Natural killer cell (primary cell): ENCODE measurements around the gene PDE10A. TPM values are rescaled to one million over a fixed set of nuclear protein-coding genes. Genes with fewer than 3 reads are reported as not detected.

Source experiments
- ATAC-seq, 3 donors: fragments of 150-1000 bp in 2 of 3; fragments of 200-7000 bp in 1 of 3; cut with Tn5 transposase; 1 replicate in 1 of 3; 2 replicates in 2 of 3; pipeline ENCODE4 v1.10.0; 2021; ENCODE audit warnings: mild to moderate bottlenecking in 2 of 3, moderate library complexity in 2 of 3
- DNase-seq, 2 donors: peaks; one replicate each; pipeline versions ENCODE4 v3.0.0 to v3.0.0-alpha.2; 2013 to 2021; ENCODE audit warnings: mixed read lengths in 1 of 2
- H3K27ac ChIP-seq: one replicate; pipeline ENCODE4 v1.5.1; 2013; ENCODE audit warnings: mild to moderate bottlenecking, low read length
- H3K27me3 ChIP-seq: one replicate; pipeline ENCODE4 v1.6.1; 2013; ENCODE audit warnings: low read length; ENCODE audit not compliant: control insufficient read depth, insufficient read depth
- H3K36me3 ChIP-seq: one replicate; pipeline ENCODE4 v1.6.1; 2013; ENCODE audit warnings: low read length; ENCODE audit not compliant: control insufficient read depth, insufficient read depth
- H3K4me1 ChIP-seq: one replicate; pipeline ENCODE4 v1.6.1; 2013; ENCODE audit warnings: low read length; ENCODE audit not compliant: control insufficient read depth, insufficient read depth
- H3K4me3 ChIP-seq: one replicate; pipeline ENCODE4 v1.5.1; 2013; ENCODE audit warnings: low read length
- H3K9me3 ChIP-seq: one replicate; pipeline ENCODE4 v1.6.1; 2013; ENCODE audit warnings: low read length; ENCODE audit not compliant: control insufficient read depth, insufficient read depth
- H3K27ac Mint-ChIP-seq, 2 donors: one replicate each; pipeline ENCODE4 v1.8.0; 2022; ENCODE audit warnings: mild to moderate bottlenecking in 2 of 2, mixed read lengths in 2 of 2, moderate library complexity in 1 of 2
- H3K27me3 Mint-ChIP-seq, 2 donors: one replicate each; pipeline ENCODE4 v1.8.0; 2022; ENCODE audit warnings: low read depth in 2 of 2, mixed read lengths in 2 of 2
- H3K36me3 Mint-ChIP-seq: one replicate; pipeline ENCODE4 v1.8.0; 2022; ENCODE audit warnings: mixed read lengths
- H3K4me1 Mint-ChIP-seq, 2 donors: one replicate each; pipeline ENCODE4 v1.8.0; 2022; ENCODE audit warnings: mixed read lengths in 2 of 2
- H3K4me3 Mint-ChIP-seq: one replicate; pipeline ENCODE4 v1.8.0; 2022; ENCODE audit warnings: mild to moderate bottlenecking, moderate library complexity, mixed read lengths
- H3K9me3 Mint-ChIP-seq, 2 donors: one replicate each; pipeline ENCODE4 v1.8.0; 2022; ENCODE audit warnings: mixed read lengths in 2 of 2
- WGBS: methylation state at CpG from one replicate; pipeline ENCODE4 v1.1.7; 2013; ENCODE audit warnings: missing lambda C conversion rate; ENCODE audit not compliant: insufficient coverage; 5-methylcytosine and 5-hydroxymethylcytosine counted together
- intact Hi-C: fragments of 100-400 bp; cut with micrococcal nuclease; formaldehyde crosslinking; loops from one replicate; pipeline ENCODE4 v1.14.2; 2022
- total RNA-seq, 4 donors: library from RNA; stranded (reverse); fragments of 120-200 nt in 1 of 4; gene quantifications; one replicate each; pipeline versions ENCODE4 v1.2.3 to v1.2.4, GENCODE V29; 2013 to 2022
- TF ChIP-seq, protein P1 (sequence below): fragments of 200-600 bp; IDR thresholded peaks from one replicate; pipeline ENCODE4 v1.8.0; 2022; ENCODE audit warnings: antibody characterized with exemption

The PDE10A gene
- total RNA-seq, 3 donors from 2014 or later (not counting 1 experiment from before 2014, with no cell fraction given) = not detected

- no peaks in the 10 kb centered on the region for H3K27me3 ChIP-seq
- Mint-ChIP-seq H3K4me3 (no peak overlapping the region), H3K36me3 (no peaks in the 10 kb centered on the region), H3K27ac (no peak overlapping the region), H3K9me3 (peaks cover 5 to 8% of the 10 kb centered on the region in 2 donors), H3K4me1 (no peaks in the 10 kb centered on the region), H3K27me3 (no peaks in the 10 kb centered on the region)
- H3K36me3 ChIP-seq = no peaks in the 10 kb centered on the region
- TF ChIP-seq, protein P1, sequence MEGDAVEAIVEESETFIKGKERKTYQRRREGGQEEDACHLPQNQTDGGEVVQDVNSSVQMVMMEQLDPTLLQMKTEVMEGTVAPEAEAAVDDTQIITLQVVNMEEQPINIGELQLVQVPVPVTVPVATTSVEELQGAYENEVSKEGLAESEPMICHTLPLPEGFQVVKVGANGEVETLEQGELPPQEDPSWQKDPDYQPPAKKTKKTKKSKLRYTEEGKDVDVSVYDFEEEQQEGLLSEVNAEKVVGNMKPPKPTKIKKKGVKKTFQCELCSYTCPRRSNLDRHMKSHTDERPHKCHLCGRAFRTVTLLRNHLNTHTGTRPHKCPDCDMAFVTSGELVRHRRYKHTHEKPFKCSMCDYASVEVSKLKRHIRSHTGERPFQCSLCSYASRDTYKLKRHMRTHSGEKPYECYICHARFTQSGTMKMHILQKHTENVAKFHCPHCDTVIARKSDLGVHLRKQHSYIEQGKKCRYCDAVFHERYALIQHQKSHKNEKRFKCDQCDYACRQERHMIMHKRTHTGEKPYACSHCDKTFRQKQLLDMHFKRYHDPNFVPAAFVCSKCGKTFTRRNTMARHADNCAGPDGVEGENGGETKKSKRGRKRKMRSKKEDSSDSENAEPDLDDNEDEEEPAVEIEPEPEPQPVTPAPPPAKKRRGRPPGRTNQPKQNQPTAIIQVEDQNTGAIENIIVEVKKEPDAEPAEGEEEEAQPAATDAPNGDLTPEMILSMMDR = no peak
- intact Hi-C loops = no loop called here
- H3K9me3 ChIP-seq = no peaks in the 10 kb centered on the region
- no peaks in the 10 kb centered on the region for H3K4me1 ChIP-seq
- no peak for ATAC-seq
- DNase-seq = no peak
- H3K27ac ChIP-seq = no peak overlapping the region
- 90% methylated on average over 5 of the region's 6 CpGs for WGBS
- H3K4me3 ChIP-seq = no peak overlapping the region
Measured at GRCh38 chr6:165602291-165602690, 60.8 kb downstream of the PDE10A start.

- H3K9me3 Mint-ChIP-seq = peaks cover 5 to 13% of the 10 kb centered on the region in 2 donors
Measured at GRCh38 chr6:165600606-165601005, 62.4 kb downstream of the PDE10A start.

DNA sequence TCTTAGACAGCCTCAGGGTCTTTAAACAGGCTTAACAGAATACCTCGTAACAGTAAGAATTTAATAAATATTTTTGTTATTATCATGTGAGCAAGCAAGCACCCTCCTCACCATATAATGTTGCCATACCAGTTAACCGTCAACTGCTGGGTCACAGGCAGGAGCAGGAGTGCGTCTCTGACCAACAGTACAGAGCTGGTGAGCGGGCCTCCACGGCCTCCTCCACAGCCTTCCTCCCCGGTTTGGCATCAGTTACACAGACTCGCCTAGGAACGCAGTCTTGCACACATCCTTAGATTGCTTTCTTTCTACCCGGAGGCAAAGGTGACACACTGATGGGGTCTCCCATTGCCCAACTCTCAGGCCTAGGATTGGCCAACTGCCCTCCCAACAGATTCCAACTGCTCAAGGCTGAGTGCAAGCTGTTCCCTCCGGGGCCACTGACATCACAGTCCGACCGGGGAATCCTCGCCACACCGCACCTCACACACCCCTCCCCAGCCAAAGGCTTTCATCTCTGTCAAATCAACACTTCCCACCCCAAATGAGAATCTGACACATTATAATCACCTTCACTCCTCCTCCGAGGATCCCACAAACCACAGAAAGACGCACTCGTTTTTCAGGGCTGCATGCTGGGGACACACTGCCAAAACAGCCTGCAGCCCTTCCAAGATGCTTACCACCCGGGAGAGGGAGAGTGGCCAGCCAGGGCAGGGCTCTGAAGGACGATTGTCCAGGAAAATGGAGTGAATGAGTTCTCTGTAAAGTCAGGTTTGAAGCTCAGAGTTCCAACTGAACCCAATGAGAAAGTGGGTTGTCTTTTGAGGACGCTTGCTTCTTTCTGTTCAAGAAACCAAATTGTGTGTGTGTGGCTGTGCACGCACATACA is 63.2 kb downstream of the PDE10A start:
- TF ChIP-seq, protein P1 = no peak
- H3K36me3 Mint-ChIP-seq = no peaks in the 10 kb centered on the region
- H3K4me1 Mint-ChIP-seq = no peaks in the 10 kb centered on the region
- Histone ChIP-seq H3K4me3 (no peak overlapping the region), H3K27me3 (no peaks in the 10 kb centered on the region), H3K9me3 (no peaks in the 10 kb centered on the region), H3K36me3 (no peaks in the 10 kb centered on the region), H3K27ac (no peak overlapping the region), H3K4me1 (no peaks in the 10 kb centered on the region)
- no peak overlapping the region for H3K27ac Mint-ChIP-seq
- H3K9me3 Mint-ChIP-seq = peaks cover 5 to 13% of the 10 kb centered on the region in 2 donors
- no peaks in the 10 kb centered on the region for H3K27me3 Mint-ChIP-seq
- H3K4me3 Mint-ChIP-seq = no peak overlapping the region
- WGBS = 87% methylated on average over 20 of the region's 21 CpGs
- DNase-seq = no peak
- ATAC-seq = no peak
- intact Hi-C loops = no loop called here

More at GRCh38 chr6:165600606-165601005, 62.4 kb downstream of the PDE10A start:
- Mint-ChIP-seq H3K27ac (no peak overlapping the region), H3K36me3 (no peaks in the 10 kb centered on the region), H3K4me1 (no peaks in the 10 kb centered on the region), H3K27me3 (no peaks in the 10 kb centered on the region), H3K4me3 (no peak overlapping the region)
- 78% methylated on average over 4 of the region's 4 CpGs for WGBS
- H3K4me1 ChIP-seq = no peaks in the 10 kb centered on the region
- H3K9me3 ChIP-seq = no peaks in the 10 kb centered on the region
- intact Hi-C loops = no loop called here
- H3K36me3 ChIP-seq = no peaks in the 10 kb centered on the region
- ATAC-seq (no peak), DNase-seq (no peak)
- H3K27ac ChIP-seq = no peak overlapping the region
- TF ChIP-seq, protein P1 = no peak
- H3K4me3 ChIP-seq = no peak overlapping the region
- H3K27me3 ChIP-seq = no peaks in the 10 kb centered on the region
